Fibroblast of villous mesenchyme (primary cell): ENCODE data around the gene C1QTNF12. TPM values are rescaled to one million over a fixed set of nuclear protein-coding genes. Genes with fewer than 3 reads are reported as not detected.

Source experiments
- DNase-seq: peaks from one replicate; pipeline ENCODE4 v3.0.0-alpha.2; 2010; ENCODE audit warnings: low read depth
- H3K4me3 ChIP-seq: 2 replicates; pipeline ENCODE4 v1.5.1; 2011; ENCODE audit warnings: low read depth, mild to moderate bottlenecking, low read length
- total RNA-seq: library from RNA; depleted of rRNA; stranded (reverse); fragments of >200 nt; gene quantifications from 2 replicates; pipeline ENCODE4 v1.2.3, GENCODE V29; 2012
- TF ChIP-seq, protein P1 (sequence below): IDR thresholded peaks from 2 replicates; pipeline ENCODE4 v1.5.1; 2012; ENCODE audit warnings: low read depth, mild to moderate bottlenecking, low read length; ENCODE audit not compliant: insufficient read depth

The C1QTNF12 gene
- total RNA-seq, 1 donor = 0.43 TPM

DNA sequence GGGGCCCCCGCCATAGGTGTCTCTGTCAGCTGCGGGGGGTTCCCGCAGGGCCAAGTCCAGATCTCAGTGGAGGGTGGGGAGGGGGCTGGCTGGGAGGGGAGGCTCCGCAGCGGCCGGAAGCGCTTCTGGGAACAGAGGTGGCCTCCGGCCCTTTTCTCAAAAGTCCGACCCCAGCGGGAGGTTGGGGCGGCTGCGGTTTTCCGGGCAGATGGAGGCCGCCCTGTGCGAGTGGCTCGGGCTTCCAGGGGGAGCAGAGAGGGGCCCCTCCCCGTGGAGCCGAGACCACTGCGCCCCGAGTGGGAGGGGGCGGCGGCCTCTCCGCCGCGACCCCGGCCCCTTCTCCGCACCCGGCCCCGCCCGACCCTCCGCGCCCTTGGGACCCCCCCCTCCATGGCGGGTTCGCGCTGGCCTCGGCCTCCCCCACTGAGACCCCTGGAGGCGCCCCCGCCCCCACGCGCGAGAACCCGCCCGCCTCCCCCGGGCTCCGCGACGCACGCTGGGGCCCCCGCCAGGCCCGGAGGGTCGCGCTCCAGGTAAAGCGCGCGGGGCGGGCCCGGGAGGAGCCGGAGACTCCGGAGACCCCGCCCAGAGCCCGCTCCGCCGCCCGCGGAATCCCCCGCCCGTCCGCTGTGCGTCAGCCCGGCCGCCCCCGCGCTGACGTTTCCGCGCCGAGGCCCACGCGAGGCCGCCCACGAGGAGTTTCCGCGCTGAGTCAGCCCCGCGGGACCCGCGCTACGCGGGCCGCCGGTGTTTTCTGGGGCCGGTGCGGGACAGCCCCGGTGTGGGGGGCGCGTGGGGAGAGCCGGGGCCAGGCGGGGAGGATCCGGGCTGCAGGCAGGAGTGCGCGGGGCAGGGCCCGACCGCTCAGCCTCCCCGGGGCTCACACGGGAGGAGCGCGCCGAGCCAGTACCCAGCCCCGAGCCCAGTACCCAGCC lies 45.4 kb downstream of the C1QTNF12 start:
- TF ChIP-seq, protein P1, sequence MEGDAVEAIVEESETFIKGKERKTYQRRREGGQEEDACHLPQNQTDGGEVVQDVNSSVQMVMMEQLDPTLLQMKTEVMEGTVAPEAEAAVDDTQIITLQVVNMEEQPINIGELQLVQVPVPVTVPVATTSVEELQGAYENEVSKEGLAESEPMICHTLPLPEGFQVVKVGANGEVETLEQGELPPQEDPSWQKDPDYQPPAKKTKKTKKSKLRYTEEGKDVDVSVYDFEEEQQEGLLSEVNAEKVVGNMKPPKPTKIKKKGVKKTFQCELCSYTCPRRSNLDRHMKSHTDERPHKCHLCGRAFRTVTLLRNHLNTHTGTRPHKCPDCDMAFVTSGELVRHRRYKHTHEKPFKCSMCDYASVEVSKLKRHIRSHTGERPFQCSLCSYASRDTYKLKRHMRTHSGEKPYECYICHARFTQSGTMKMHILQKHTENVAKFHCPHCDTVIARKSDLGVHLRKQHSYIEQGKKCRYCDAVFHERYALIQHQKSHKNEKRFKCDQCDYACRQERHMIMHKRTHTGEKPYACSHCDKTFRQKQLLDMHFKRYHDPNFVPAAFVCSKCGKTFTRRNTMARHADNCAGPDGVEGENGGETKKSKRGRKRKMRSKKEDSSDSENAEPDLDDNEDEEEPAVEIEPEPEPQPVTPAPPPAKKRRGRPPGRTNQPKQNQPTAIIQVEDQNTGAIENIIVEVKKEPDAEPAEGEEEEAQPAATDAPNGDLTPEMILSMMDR = no peak
- peak; percentile 37 for DNase-seq
- H3K4me3 ChIP-seq = peak overlapping the region; percentile 47

DNA sequence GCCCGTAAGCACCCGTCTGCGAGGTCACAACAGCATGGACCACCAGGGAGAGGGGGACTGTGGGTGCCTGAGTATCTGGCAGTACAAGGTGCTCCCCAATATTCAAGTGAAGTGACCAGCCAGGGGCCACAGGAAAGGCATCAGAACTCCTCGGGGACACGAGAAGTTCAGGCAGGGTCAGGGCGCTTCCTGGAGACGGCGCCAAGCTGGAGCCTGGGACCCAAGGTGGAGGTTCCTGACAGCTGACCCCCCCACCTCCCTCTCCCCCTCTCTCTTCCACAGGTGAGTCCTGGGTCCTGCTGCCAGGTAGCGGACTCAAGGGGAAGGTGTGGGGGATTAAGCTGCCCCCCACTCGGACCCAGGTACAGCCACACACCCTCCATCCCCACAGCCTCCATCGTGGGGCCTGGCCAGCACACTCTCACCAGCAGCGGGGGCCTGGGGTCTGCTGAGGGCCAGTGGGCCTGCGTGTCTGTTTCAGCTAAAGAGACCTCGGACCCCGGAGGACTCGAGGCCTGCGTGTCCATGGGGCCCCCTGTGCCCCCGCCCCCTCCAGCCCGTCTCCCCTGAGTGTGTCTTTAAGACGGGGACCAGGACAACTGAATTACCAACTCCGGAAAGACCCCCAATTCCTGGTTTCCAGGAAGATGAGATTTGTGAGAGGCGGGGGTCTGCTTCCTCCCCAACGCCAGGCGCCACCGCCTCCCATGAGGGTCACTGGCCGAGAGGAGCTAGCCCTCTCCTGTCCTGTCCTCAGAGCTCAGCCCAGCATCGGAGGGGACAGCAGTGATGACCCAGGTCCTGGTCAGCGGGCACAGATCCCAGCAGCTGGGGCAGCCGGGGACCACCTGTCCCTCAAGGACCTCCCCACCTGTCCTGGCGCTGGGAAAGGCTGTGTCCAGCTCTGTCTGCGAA lies 46.3 kb downstream of the C1QTNF12 start:
- TF ChIP-seq, protein P1 = no peak
- H3K4me3 ChIP-seq = no peak overlapping the region
- no peak for DNase-seq

DNA sequence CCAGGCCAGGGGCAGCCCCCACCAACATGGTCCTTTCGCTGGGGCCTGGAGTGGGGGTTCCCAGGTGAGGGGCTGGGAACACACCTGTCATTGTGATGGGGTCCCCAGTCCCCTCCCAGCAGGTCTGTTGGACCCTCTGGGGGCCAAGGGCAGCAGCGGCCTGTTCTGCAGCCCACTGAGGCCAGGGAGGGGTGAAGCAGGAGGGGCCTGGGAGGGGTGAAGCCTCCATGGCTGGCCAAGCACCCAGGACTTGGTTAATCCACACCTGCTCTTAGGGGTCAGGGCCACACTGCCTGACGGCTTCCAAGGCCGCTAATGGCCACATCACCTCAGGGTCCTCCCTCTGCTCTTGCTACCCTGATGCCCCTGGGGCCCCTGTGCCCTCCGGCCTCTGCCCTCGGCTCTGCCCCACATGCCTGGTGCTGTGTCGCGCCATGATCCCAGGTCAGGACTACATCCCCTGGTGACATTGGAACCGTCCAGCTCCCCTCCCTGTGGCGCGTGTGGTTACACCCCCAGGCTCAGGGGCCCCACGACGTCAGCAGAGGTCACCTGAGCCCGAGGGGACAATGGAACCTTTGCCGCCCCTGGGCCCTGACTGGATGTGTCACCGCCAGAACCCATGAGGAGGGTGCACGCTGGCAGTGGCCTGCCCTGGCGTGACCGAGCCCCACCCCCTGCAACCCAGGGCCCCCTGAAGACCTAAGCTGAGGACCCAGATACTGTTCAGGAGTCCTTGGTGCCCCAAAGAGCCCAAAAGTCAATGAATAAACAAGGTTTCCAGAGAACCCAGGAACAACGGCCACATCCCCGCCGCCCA lies 47.2 kb downstream of the C1QTNF12 start:
- TF ChIP-seq, protein P1 = no peak
- no peak for DNase-seq
- H3K4me3 ChIP-seq = no peak overlapping the region

DNA sequence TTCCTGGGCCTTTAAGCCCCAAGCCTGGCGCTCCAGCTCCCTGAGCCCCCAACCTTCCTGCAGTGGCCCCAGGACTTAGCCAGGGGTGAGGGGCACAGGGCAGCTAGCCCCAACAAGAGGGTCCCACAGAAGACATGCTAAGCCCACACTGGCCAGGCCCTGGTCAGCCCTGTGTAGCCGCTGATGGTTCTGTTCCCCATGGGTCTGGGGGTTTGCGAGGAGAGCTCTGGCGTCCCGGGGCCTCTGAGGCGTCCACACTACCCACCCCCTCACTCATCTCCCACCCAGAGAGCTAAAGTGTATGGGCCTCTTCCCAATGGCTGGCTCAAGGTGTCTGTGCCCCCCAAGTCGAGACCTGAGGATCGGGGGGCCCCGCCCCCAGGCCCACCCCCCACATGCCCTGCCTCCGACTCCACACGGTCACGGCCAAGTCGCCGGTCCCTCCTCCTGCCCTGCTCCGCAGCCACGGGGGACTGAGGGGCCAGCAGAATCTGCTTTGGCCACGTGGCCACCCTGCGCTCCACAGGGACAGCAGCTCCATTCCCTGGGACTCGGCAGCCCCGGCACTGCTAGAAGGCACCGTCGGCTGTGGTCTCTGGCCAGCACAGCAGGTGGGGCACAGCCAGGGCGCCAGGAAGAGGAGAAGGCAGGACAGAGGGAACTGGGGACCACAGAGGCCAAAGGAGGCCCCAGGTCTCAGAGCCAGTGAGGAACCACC lies 47.9 kb downstream of the C1QTNF12 start:
- H3K4me3 ChIP-seq = no peak overlapping the region
- TF ChIP-seq, protein P1 = no peak
- no peak for DNase-seq

DNA sequence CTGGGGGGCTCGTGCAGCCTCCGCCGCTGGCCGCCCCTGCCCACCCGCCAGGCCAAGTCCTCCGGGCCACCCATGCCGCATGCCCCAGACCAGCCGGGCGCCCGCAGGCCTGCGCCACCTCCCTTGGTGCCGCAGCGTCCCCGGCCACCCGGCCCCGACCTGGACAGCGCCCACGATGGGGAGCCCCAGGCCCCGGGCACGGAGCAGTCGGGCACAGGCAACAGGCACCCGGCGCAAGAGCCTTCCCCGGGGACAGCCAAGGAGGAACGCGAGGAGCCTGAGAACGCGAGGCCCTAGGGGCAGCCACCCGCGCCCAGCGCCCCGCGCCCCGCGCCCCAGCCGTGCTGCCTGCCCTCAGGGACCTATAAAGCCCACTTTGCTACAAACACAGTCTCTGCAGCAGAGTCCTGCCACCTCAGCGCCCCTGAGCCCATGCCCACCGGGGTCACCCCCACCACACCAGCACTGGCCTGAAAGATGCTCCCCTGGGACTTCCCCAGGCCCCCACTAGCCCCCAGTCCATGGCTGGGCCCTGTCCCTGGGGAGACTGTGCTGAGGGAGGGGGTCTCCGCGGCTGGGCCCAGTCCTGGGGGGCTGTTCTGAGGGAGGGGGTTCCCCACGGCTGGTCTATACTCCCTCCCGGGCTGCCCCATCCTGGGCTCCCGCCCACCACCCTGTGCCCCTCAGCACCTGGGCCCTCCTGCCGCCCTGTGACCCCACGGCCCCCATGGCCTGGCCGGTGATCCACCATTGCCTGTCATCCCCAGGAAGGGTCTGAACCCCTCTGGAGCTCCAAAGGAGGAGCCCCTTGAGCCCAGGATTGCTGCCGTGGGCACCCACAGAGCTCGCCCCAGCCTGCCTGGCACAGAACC lies 48.7 kb downstream of the C1QTNF12 start:
- DNase-seq = no peak
- TF ChIP-seq, protein P1 = no peak
- no peak overlapping the region for H3K4me3 ChIP-seq
